ENCODE results near the gene RASEF.

- TF ChIP-seq POLR2A (IDR thresholded peaks at IDR 0.05) (no peak), CTCF (IDR thresholded peaks at IDR 0.05) (no peak)
Measured at GRCh38 chr9:83097633-83098032, 34.7 kb upstream of the RASEF start.

All from testis (tissue), 2 donors.